ENCODE results near the gene METTL9.
"Not testable (repeated sequence)": the region's sequence is repeated elsewhere in the genome, so short reads cannot be mapped to it uniquely, and the experiment has no call there.

METTL9 gene

GRCh38 chr16:21599122-21600030 is at the start of gene METTL9:
METTL9 (plus strand) TSS chr16:21599577; CDS start chr16:21599734, 157 bp downstream.
- peak; percentile 94 for DNase-seq

- not testable (repeated sequence) for DNase-seq
Observed at GRCh38 chr16:21549975-21550374, 49.4 kb upstream of the METTL9 start.

GRCh38 chr16:21550435-21550834 is 48.9 kb upstream of the METTL9 start:
- not testable (repeated sequence) for DNase-seq

GRCh38 chr16:21551076-21551475 is 48.3 kb upstream of the METTL9 start:
- not testable (repeated sequence) for DNase-seq

GRCh38 chr16:21551600-21551999 is 47.8 kb upstream of the METTL9 start:
- not testable (repeated sequence) for DNase-seq

GRCh38 chr16:21553481-21554296 is 45.7 kb upstream of the METTL9 start:
- not testable (repeated sequence) for DNase-seq

- peak; percentile 85 for DNase-seq
Observed at GRCh38 chr16:21554795-21555585, 44.4 kb upstream of the METTL9 start.

- DNase-seq, result not testable (repeated sequence)
Observed at GRCh38 chr16:21555621-21556020, 43.8 kb upstream of the METTL9 start.

GRCh38 chr16:21556026-21556595 is 43.3 kb upstream of the METTL9 start:
- DNase-seq, result not testable (repeated sequence)

GRCh38 chr16:21556651-21557241 is 42.6 kb upstream of the METTL9 start:
- not testable (repeated sequence) for DNase-seq

GRCh38 chr16:21560462-21560861 is 38.9 kb upstream of the METTL9 start:
- no peak for DNase-seq

GRCh38 chr16:21563676-21564075 is 35.7 kb upstream of the METTL9 start:
- no peak for DNase-seq

- not testable (repeated sequence) for DNase-seq
Observed at GRCh38 chr16:21564367-21564766, 35.0 kb upstream of the METTL9 start.

- no peak for DNase-seq
Observed at GRCh38 chr16:21565507-21565860, 33.9 kb upstream of the METTL9 start.

GRCh38 chr16:21565861-21566669 is 33.3 kb upstream of the METTL9 start:
- no peak for DNase-seq

- DNase-seq, result no peak
Observed at GRCh38 chr16:21566891-21567414, 32.4 kb upstream of the METTL9 start.

GRCh38 chr16:21567496-21567895 is 31.9 kb upstream of the METTL9 start:
- DNase-seq, result not testable (repeated sequence)

GRCh38 chr16:21568502-21569189 is 30.7 kb upstream of the METTL9 start:
- no peak for DNase-seq

GRCh38 chr16:21570676-21571017 is 28.7 kb upstream of the METTL9 start:
- no peak for DNase-seq

- DNase-seq, result not testable (repeated sequence)
Observed at GRCh38 chr16:21573506-21573905, 25.9 kb upstream of the METTL9 start.
